OCI-LY1 (cell line): ENCODE measurements around the gene CIPC.

Experiments used
- H2AFZ ChIP-seq: fragments of 200-600 bp; sonication (generic), shearing (Covaris generic); 2 replicates; pipeline ENCODE4 v1.6.0; 2014; ENCODE audit warnings: antibody characterized with exemption, mild to moderate bottlenecking, low read length
- H3F3A ChIP-seq: fragments of 200-600 bp; sonication (generic), shearing (Covaris generic); 2 replicates; pipeline ENCODE4 v1.6.0; 2014; ENCODE audit warnings: mild to moderate bottlenecking, antibody characterized with exemption, low read length, moderate library complexity; ENCODE audit not compliant: insufficient read depth
- H3K27ac ChIP-seq: fragments of 200-600 bp; sonication (generic); 2 replicates; pipeline ENCODE4 v1.5.1; 2014; ENCODE audit warnings: low read length, mixed run types, mild to moderate bottlenecking, low read depth; ENCODE audit not compliant: poor library complexity, severe bottlenecking
- H3K27me3 ChIP-seq: fragments of 200-600 bp; sonication (generic); 2 replicates; pipeline ENCODE4 v1.6.0; 2014; ENCODE audit warnings: antibody characterized with exemption, mild to moderate bottlenecking, low read length, moderate library complexity; ENCODE audit not compliant: insufficient read depth
- H3K36me3 ChIP-seq: fragments of 200-600 bp; sonication (generic); 2 replicates; pipeline ENCODE4 v1.6.1; 2014; ENCODE audit warnings: mild to moderate bottlenecking, antibody characterized with exemption, low read length, moderate library complexity, mixed read lengths; ENCODE audit not compliant: insufficient read depth
- H3K4me1 ChIP-seq: fragments of 200-600 bp; sonication (generic); 2 replicates; pipeline ENCODE4 v1.5.1; 2014; ENCODE audit warnings: mild to moderate bottlenecking, low read length, moderate library complexity; ENCODE audit not compliant: insufficient read depth, severe bottlenecking
- H3K4me2 ChIP-seq: fragments of 200-600 bp; sonication (generic), shearing (Covaris generic); 2 replicates; pipeline ENCODE4 v1.6.1; 2014; ENCODE audit warnings: low read length
- H3K4me3 ChIP-seq: fragments of 200-600 bp; sonication (generic); 2 replicates; pipeline ENCODE4 v1.5.1; 2014; ENCODE audit warnings: low read length, low read depth, mild to moderate bottlenecking, mixed read lengths; ENCODE audit not compliant: poor library complexity, severe bottlenecking
- H3K79me2 ChIP-seq: fragments of 200-600 bp; shearing (Covaris generic); 2 replicates; pipeline ENCODE4 v1.6.1; 2016; ENCODE audit warnings: mixed run types, low read length, mixed read lengths; ENCODE audit not compliant: insufficient read depth
- H3K9ac ChIP-seq: fragments of 200-600 bp; sonication (generic), shearing (Covaris generic); 2 replicates; pipeline ENCODE4 v1.6.1; 2014; ENCODE audit warnings: mild to moderate bottlenecking, low read length, mixed read lengths
- H3K9me2 ChIP-seq: fragments of 200-600 bp; sonication (generic), shearing (Covaris generic); 2 replicates; pipeline ENCODE4 v1.6.1; 2014; ENCODE audit warnings: low read depth, mild to moderate bottlenecking, low read length, mixed read lengths
- H3K9me3 ChIP-seq: fragments of 200-600 bp; shearing (Covaris generic); 2 replicates; pipeline ENCODE4 v1.6.1; 2014; ENCODE audit warnings: low read length, mixed read lengths
- H4K20me1 ChIP-seq: fragments of 200-600 bp; sonication (generic), shearing (Covaris generic); 2 replicates; pipeline ENCODE4 v1.6.0; 2016; ENCODE audit warnings: mild to moderate bottlenecking, low read length; ENCODE audit not compliant: insufficient read depth
- CTCF ChIP-seq: fragments of 200-600 bp; sonication (generic), shearing (Covaris generic); IDR thresholded peaks from 2 replicates; pipeline ENCODE4 v1.5.1; 2017; ENCODE audit warnings: mild to moderate bottlenecking, antibody characterized with exemption, low read length, moderate library complexity, mixed read lengths
- EZH2 ChIP-seq: fragments of 200-600 bp; sonication (generic), shearing (Covaris generic); IDR thresholded peaks from 2 replicates; pipeline ENCODE4 v1.8.0; 2017; ENCODE audit warnings: borderline replicate concordance, mixed run types, mild to moderate bottlenecking, antibody characterized with exemption, low read length, moderate library complexity, mixed read lengths

CIPC gene

GRCh38 chr14:77097700-77098528 lies at the start of gene CIPC:
CIPC (plus strand) TSS chr14:77098258; CDS start chr14:77105709, 7,451 bp downstream.
- peak within 1 kb of the TSS; percentile 81 for H3K27ac ChIP-seq
- H3K9me3 ChIP-seq, result no peaks in the 10 kb centered on the region
- H3K27me3 ChIP-seq, result no peaks in the 10 kb centered on the region
- peak within 1 kb of the TSS; percentile 85 for H3K9ac ChIP-seq
- H3F3A ChIP-seq, result 0 out of 2 replicates have a peak, but pooled peaks cover 5% of the 10 kb centered on the region
- H3K4me1 ChIP-seq, result peaks cover 52% of the 10 kb centered on the region
- H3K79me2 ChIP-seq, result peaks cover 12% of the 10 kb centered on the region
- H3K4me2 ChIP-seq, result peak within 1 kb of the TSS; percentile 93
- H4K20me1 ChIP-seq, result no peaks in the 10 kb centered on the region
- H3K4me3 ChIP-seq, result peak within 1 kb of the TSS; percentile 77
- TF ChIP-seq EZH2 (no peak), CTCF (no peak)
- no peak within 1 kb of the TSS for H2AFZ ChIP-seq
- H3K9me2 ChIP-seq, result no peaks in the 10 kb centered on the region
- H3K36me3 ChIP-seq, result peaks cover 5% of the 10 kb centered on the region; the same call in 1 of the 2 replicates

GRCh38 chr14:77051116-77051515 lies 46.9 kb upstream of the CIPC start:
- H3K4me3 ChIP-seq, result no peak overlapping the region
- TF ChIP-seq EZH2, result no peak
- TF ChIP-seq CTCF, result no peak
- no peak overlapping the region for H3K4me2 ChIP-seq
- H3K79me2 ChIP-seq, result no peaks in the 10 kb centered on the region
- peaks cover 9% of the 10 kb centered on the region; the same call in 1 of the 2 replicates for H3K27me3 ChIP-seq
- H3F3A ChIP-seq, result no peaks in the 10 kb centered on the region
- no peaks in the 10 kb centered on the region for H3K9me3 ChIP-seq
- no peak overlapping the region for H3K27ac ChIP-seq
- no peak overlapping the region for H3K9ac ChIP-seq
- no peaks in the 10 kb centered on the region for H3K36me3 ChIP-seq
- no peaks in the 10 kb centered on the region for H4K20me1 ChIP-seq
- no peaks in the 10 kb centered on the region for H3K4me1 ChIP-seq
- H3K9me2 ChIP-seq, result no peaks in the 10 kb centered on the region
- H2AFZ ChIP-seq, result no peak overlapping the region

GRCh38 chr14:77052281-77053044 lies 45.6 kb upstream of the CIPC start:
- no peak overlapping the region for H3K4me2 ChIP-seq
- no peaks in the 10 kb centered on the region for H3F3A ChIP-seq
- no peaks in the 10 kb centered on the region for H3K4me1 ChIP-seq
- no peak overlapping the region for H3K27ac ChIP-seq
- no peak for TF ChIP-seq EZH2
- H3K27me3 ChIP-seq, result peaks cover 3% of the 10 kb centered on the region; the same call in 1 of the 2 replicates
- no peaks in the 10 kb centered on the region for H3K79me2 ChIP-seq
- no peak overlapping the region for H3K4me3 ChIP-seq
- H2AFZ ChIP-seq, result no peak overlapping the region
- no peaks in the 10 kb centered on the region for H3K36me3 ChIP-seq
- H3K9me3 ChIP-seq, result no peaks in the 10 kb centered on the region
- no peak overlapping the region for H3K9ac ChIP-seq
- no peaks in the 10 kb centered on the region for H4K20me1 ChIP-seq
- H3K9me2 ChIP-seq, result no peaks in the 10 kb centered on the region
